HCT116 (cell line): ENCODE results near the gene NUP210. TPM values are rescaled to one million over a fixed set of nuclear protein-coding genes. Genes with fewer than 3 reads are reported as not detected.

Experiments used
- ATAC-seq: fragments of 200-7000 bp; cut with Tn5 transposase; 2 replicates; pipeline ENCODE4 v1.9.1; 2020; ENCODE audit warnings: mild to moderate bottlenecking, moderate library complexity
- BruUV-seq: library from RNA; stranded (reverse); fragments of 400-500 nt; replicated peaks from 2 replicates; lab custom pipeline; 2021; lab: Mats Ljungman, UMichigan
- CTCF ChIA-PET: fragments of 300-600 bp; sonication (Branson Sonifier 250); formaldehyde crosslinking; loops from one replicate; lab custom pipeline; 2021; ENCODE audit warnings: antibody characterized with exemption; lab: Charles Lee
- POLR2A ChIA-PET: fragments of 300-600, 350-600 bp; sonication (Branson Sonifier 250); formaldehyde crosslinking; loops from one replicate; lab custom pipeline; 2021; ENCODE audit warnings: antibody characterized with exemption; lab: Charles Lee
- RAD21 ChIA-PET, 2 experiments: fragments of 300-600 bp; sonication (Branson Sonifier 250); formaldehyde crosslinking; loops; one replicate each; lab custom pipeline; 2023; ENCODE audit warnings: low total read pairs in 2 of 2; ENCODE audit not compliant: uncharacterized antibody in 2 of 2, unreplicated experiment in 2 of 2, low non-redundant PET in 1 of 2; lab: Charles Lee
- DNase-seq: peaks from one replicate; pipeline ENCODE4 v3.0.0-alpha.2; 2010; ENCODE audit warnings: low read depth, low spot score
- H2AFZ ChIP-seq: fragments of 200-600 bp; shearing (Covaris generic), sonication (generic); 2 replicates; pipeline ENCODE4 v1.6.1; 2017; ENCODE audit warnings: low read depth, mixed run types, mixed read lengths, antibody characterized with exemption, low read length; ENCODE audit not compliant: poor library complexity, severe bottlenecking
- H3K27ac ChIP-seq: 2 replicates; pipeline ENCODE4 v1.5.1; 2012; ENCODE audit warnings: low read depth, low read length
- H3K27me3 ChIP-seq: fragments of 200-600 bp; sonication (generic); 2 replicates; pipeline ENCODE4 v1.6.1; 2016; ENCODE audit warnings: mixed run types, low read length, mixed read lengths; ENCODE audit not compliant: insufficient read depth
- H3K36me3 ChIP-seq, 2 experiments: fragments of 200-500 bp in 1 of 2; fragments of 200-600 bp in 1 of 2; sonication (Bioruptor generic) in 1 of 2; sonication (generic) in 1 of 2; 2 replicates each; pipeline versions ENCODE4 v1.5.1 to v1.6.1; 2014 to 2016; ENCODE audit warnings: low read length in 2 of 2, inconsistent platforms in 1 of 2, mixed read lengths in 1 of 2, mixed run types in 1 of 2; ENCODE audit not compliant: insufficient read depth in 2 of 2, control insufficient read depth in 1 of 2
- H3K4me1 ChIP-seq, 2 experiments: fragments of 200-600 bp in 1 of 2; sonication (generic) in 1 of 2; 2 replicates each; pipeline versions ENCODE4 v1.5.1 to v1.6.1; 2012 to 2017; ENCODE audit warnings: low read length in 2 of 2, inconsistent platforms in 1 of 2, mild to moderate bottlenecking in 1 of 2, mixed read lengths in 1 of 2, mixed run types in 1 of 2, moderate library complexity in 1 of 2; ENCODE audit not compliant: insufficient read depth in 2 of 2, control insufficient read depth in 1 of 2
- H3K4me2 ChIP-seq: fragments of 200-600 bp; sonication (generic); 2 replicates; pipeline ENCODE4 v1.6.1; 2017; ENCODE audit warnings: mixed run types, low read length, mixed read lengths
- H3K4me3 ChIP-seq, 2 experiments: fragments of 200-600 bp in 1 of 2; sonication (generic) in 1 of 2; replicated peaks in 1 of 2; 2 replicates each; pipeline ENCODE4 v1.5.1; 2011 to 2016; ENCODE audit warnings: low read length in 2 of 2, control low read depth in 1 of 2, low read depth in 1 of 2, mild to moderate bottlenecking in 1 of 2, mixed read lengths in 1 of 2, mixed run types in 1 of 2
- H3K79me2 ChIP-seq: fragments of 200-600 bp; sonication (generic); 2 replicates; pipeline ENCODE4 v1.6.1; 2017; ENCODE audit warnings: mild to moderate bottlenecking, mixed run types, low read length, moderate library complexity, mixed read lengths; ENCODE audit not compliant: insufficient read depth
- H3K9ac ChIP-seq: fragments of 200-600 bp; sonication (generic); 2 replicates; pipeline ENCODE4 v1.6.1; 2016; ENCODE audit warnings: low read length, mixed read lengths
- H3K9me2 ChIP-seq: fragments of 200-600 bp; sonication (generic), shearing (Covaris generic); 2 replicates; pipeline ENCODE4 v1.6.1; 2017; ENCODE audit warnings: mixed run types, mild to moderate bottlenecking, moderate library complexity; ENCODE audit not compliant: insufficient read depth
- H3K9me3 ChIP-seq, 2 experiments: fragments of 200-500 bp in 1 of 2; fragments of 200-600 bp in 1 of 2; sonication (Bioruptor generic) in 1 of 2; sonication (generic) in 1 of 2; 2 replicates each; pipeline ENCODE4 v1.6.1; 2014 to 2017; ENCODE audit warnings: low read length in 2 of 2, mixed read lengths in 2 of 2, inconsistent platforms in 1 of 2, low read depth in 1 of 2, mild to moderate bottlenecking in 1 of 2, mixed run types in 1 of 2, moderate library complexity in 1 of 2; ENCODE audit not compliant: control insufficient read depth in 1 of 2, insufficient read depth in 1 of 2
- H4K20me1 ChIP-seq: fragments of 200-600 bp; sonication (generic), shearing (Covaris generic); 2 replicates; pipeline ENCODE4 v1.6.1; 2017; ENCODE audit warnings: mixed run types, mild to moderate bottlenecking, moderate library complexity; ENCODE audit not compliant: insufficient read depth
- CBX3 ChIP-seq: IDR thresholded peaks from 2 replicates; pipeline ENCODE4 v1.6.1; 2012; ENCODE audit warnings: low read depth
- EZH2 ChIP-seq: fragments of 200-600 bp; sonication (generic); IDR thresholded peaks from 2 replicates; pipeline ENCODE4 v1.6.1; 2017; ENCODE audit warnings: antibody characterized with exemption, mixed run types
- EZH2phosphoT487 ChIP-seq: fragments of 200-600 bp; IDR thresholded peaks from 2 replicates; pipeline ENCODE4 v1.6.1; 2018; ENCODE audit warnings: antibody characterized with exemption, borderline replicate concordance
- FOSL1 ChIP-seq: IDR thresholded peaks from 2 replicates; pipeline ENCODE4 v1.6.1; 2012; ENCODE audit warnings: low read depth
- JUND ChIP-seq: IDR thresholded peaks from 2 replicates; pipeline ENCODE4 v1.6.1; 2012
- MAX ChIP-seq: IDR thresholded peaks from 2 replicates; pipeline ENCODE4 v1.6.1; 2012
- REST ChIP-seq: IDR thresholded peaks from 2 replicates; pipeline ENCODE4 v1.6.1; 2012; ENCODE audit warnings: low read depth
- SRF ChIP-seq: IDR thresholded peaks from 2 replicates; pipeline ENCODE4 v1.6.1; 2012; ENCODE audit warnings: low read depth
- TCF7L2 ChIP-seq: IDR thresholded peaks from 2 replicates; pipeline ENCODE4 v1.7.0; 2011; ENCODE audit warnings: borderline replicate concordance, inconsistent platforms; ENCODE audit not compliant: insufficient read depth, insufficient read length; ENCODE audit errors: extremely low read depth
- intact Hi-C: fragments of 100-400 bp; cut with micrococcal nuclease; formaldehyde crosslinking; loops from 2 replicates; pipeline ENCODE4 v1.10.0; 2022
- total RNA-seq: library from RNA; stranded (reverse); gene quantifications from one replicate; pipeline ENCODE4 v1.2.1, GENCODE V29; 2021; ENCODE audit not compliant: unreplicated experiment

NUP210 gene
- total RNA-seq, 1 experiment from 2014 or later = 74.9 TPM

GRCh38 chr3:13287833-13288232, 132.3 kb downstream of the NUP210 start:
- H4K20me1 ChIP-seq = no peaks in the 10 kb centered on the region
- peaks cover 0 to 5% of the 10 kb centered on the region in 2 experiments; a peak in 2 of 4 replicates for H3K4me1 ChIP-seq
- BruUV-seq = no TSS peak
- DNase-seq = no peak
- no peak for ATAC-seq
- H3K9ac ChIP-seq = no peak overlapping the region
- no peak overlapping the region for H3K27ac ChIP-seq
- no peaks in the 10 kb centered on the region for H3K27me3 ChIP-seq
- H2AFZ ChIP-seq = no peak overlapping the region
- peaks cover 7 to 13% of the 10 kb centered on the region in 2 experiments; a peak in 2 of 4 replicates for H3K9me3 ChIP-seq
- intact Hi-C loops = no loop called here
- H3K36me3 ChIP-seq = no peaks in the 10 kb centered on the region
- no peak overlapping the region for H3K4me3 ChIP-seq
- TF ChIP-seq MAX (no peak), EZH2 (no peak), FOSL1 (no peak), SRF (no peak), CBX3 (no peak), TCF7L2 (no peak), JUND (no peak), REST (no peak), EZH2phosphoT487 (no peak)
- POLR2A ChIA-PET = no interaction called here
- RAD21 ChIA-PET = no interaction called here
- CTCF ChIA-PET = no interaction called here
- no peak overlapping the region for H3K4me2 ChIP-seq
- no peaks in the 10 kb centered on the region for H3K9me2 ChIP-seq
- no peaks in the 10 kb centered on the region for H3K79me2 ChIP-seq
